Skeletal muscle tissue (tissue), 4 donors: ENCODE measurements around the gene KMT2E. TPM values are rescaled to one million over a fixed set of nuclear protein-coding genes. Genes with fewer than 3 reads are reported as not detected.

Experiments used
- H3K27ac ChIP-seq: one replicate; pipeline ENCODE4 v1.7.0; 2013; ENCODE audit warnings: mild to moderate bottlenecking, low read depth, low read length, inconsistent platforms
- H3K27me3 ChIP-seq, 3 donors: one replicate each; pipeline ENCODE4 v1.7.0; 2013; ENCODE audit warnings: low read length in 3 of 3; ENCODE audit not compliant: control insufficient read depth in 3 of 3, insufficient read depth in 3 of 3
- H3K36me3 ChIP-seq, 3 donors: one replicate each; pipeline ENCODE4 v1.7.0; 2013; ENCODE audit warnings: low read length in 3 of 3; ENCODE audit not compliant: control insufficient read depth in 3 of 3, insufficient read depth in 3 of 3
- H3K4me1 ChIP-seq, 3 donors: one replicate each; pipeline ENCODE4 v1.7.0; 2013; ENCODE audit warnings: low read length in 3 of 3, mild to moderate bottlenecking in 3 of 3; ENCODE audit not compliant: control insufficient read depth in 3 of 3, insufficient read depth in 3 of 3
- H3K4me3 ChIP-seq, 3 donors: one replicate each; pipeline ENCODE4 v1.7.0; 2013; ENCODE audit warnings: low read length in 3 of 3
- H3K9ac ChIP-seq, 3 donors: one replicate each; pipeline ENCODE4 v1.7.0; 2013; ENCODE audit warnings: low read length in 3 of 3, mild to moderate bottlenecking in 3 of 3, moderate library complexity in 2 of 3, low read depth in 1 of 3
- H3K9me3 ChIP-seq, 3 donors: one replicate each; pipeline ENCODE4 v1.7.0; 2013; ENCODE audit warnings: low read length in 3 of 3; ENCODE audit not compliant: control insufficient read depth in 3 of 3
- total RNA-seq: library from RNA; depleted of rRNA; stranded (reverse); fragments of >200 nt; gene quantifications from one replicate; pipeline ENCODE4 v1.2.3, GENCODE V29; 2014
- donor health status: Osteomylitis.

Gene KMT2E
- total RNA-seq, 1 donor from 2014 or later = 59.0 TPM

DNA sequence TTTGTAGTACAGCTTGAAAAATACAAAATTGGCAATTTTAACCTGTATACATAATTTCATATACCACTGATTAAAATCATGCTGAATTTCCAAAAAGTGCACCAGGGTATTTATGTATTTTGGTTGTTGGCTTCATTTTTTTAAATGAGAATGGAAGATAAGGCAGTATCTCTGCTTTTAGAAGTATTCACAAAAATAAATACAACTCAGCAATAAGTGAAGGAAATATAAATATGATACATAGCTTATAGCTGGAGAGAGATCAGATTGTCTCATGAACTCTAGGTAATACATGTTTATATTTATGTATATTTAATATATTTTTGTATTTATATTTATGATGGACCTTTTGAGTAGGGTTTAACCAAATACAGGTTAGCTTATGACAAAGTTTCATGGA lies 81.0 kb downstream of the KMT2E start:
- peaks cover 0 to 10% (median 6%) of the 10 kb centered on the region in 3 donors for H3K4me1 ChIP-seq
- no peaks in the 10 kb centered on the region for H3K9me3 ChIP-seq
- H3K36me3 ChIP-seq = peaks cover 9 to 25% (median 19%) of the 10 kb centered on the region in 3 donors
- H3K4me3 ChIP-seq = no peak overlapping the region
- no peaks in the 10 kb centered on the region for H3K27me3 ChIP-seq
- H3K9ac ChIP-seq = no peak overlapping the region
- H3K27ac ChIP-seq = no peak overlapping the region

DNA sequence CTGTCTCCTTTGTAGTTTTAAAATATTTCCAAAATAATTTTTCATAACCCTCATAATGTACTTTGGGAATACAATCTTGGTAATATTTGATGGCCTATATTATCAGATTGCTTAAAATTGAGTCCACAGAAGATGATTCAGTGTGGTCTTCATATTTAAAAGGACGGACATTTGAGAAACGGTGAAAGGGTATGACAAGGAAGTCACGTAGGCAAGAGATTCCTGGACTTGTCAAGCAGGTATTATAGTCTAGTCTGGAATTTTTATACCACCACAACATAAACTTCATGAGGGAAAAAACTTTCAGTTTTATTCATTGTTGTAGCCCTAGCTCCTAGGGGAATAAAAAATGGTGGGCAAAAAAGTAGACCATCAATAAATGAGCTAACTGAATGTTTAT lies 82.3 kb downstream of the KMT2E start:
- peak overlapping the region; percentile 78 for H3K27ac ChIP-seq
- H3K27me3 ChIP-seq = no peaks in the 10 kb centered on the region

DNA sequence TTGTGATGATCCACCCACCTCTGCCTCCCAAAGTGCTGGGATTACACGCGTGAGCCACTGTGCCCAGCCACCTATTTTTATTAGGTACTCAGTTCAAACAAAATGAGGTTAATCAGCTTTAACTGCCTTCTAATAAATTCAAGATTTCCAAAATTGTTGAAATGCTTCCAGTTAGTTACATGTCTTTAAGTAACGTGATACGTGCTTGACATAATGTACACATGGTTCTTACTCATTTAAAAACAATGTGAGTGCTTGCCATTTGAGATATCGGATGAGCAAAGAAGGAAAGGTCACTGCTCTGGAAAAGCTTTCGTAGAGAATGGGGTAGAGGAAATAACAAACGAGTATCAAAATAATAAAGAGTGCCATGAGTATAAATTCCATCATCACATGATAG lies 83.6 kb downstream of the KMT2E start:
- no peaks in the 10 kb centered on the region for H3K9me3 ChIP-seq
- no peaks in the 10 kb centered on the region for H3K27me3 ChIP-seq
- peaks cover 0 to 10% (median 6%) of the 10 kb centered on the region in 3 donors for H3K4me1 ChIP-seq
- H3K4me3 ChIP-seq = no peak overlapping the region
- peaks cover 4 to 19% (median 19%) of the 10 kb centered on the region in 3 donors for H3K36me3 ChIP-seq
- peak overlapping the region; percentile 78 for H3K27ac ChIP-seq
- no peak overlapping the region for H3K9ac ChIP-seq

More for the DNA sequence above, 82.3 kb downstream of the KMT2E start:
- H3K9ac ChIP-seq = no peak overlapping the region
- no peak overlapping the region for H3K4me3 ChIP-seq
- H3K36me3 ChIP-seq = peaks cover 7 to 27% (median 23%) of the 10 kb centered on the region in 3 donors
- H3K4me1 ChIP-seq = peaks cover 0 to 10% (median 6%) of the 10 kb centered on the region in 3 donors
- no peaks in the 10 kb centered on the region for H3K9me3 ChIP-seq

- H3K9me3 ChIP-seq = no peaks in the 10 kb centered on the region
- H3K27ac ChIP-seq = peak overlapping the region; percentile 78
- no peaks in the 10 kb centered on the region for H3K27me3 ChIP-seq
- no peak overlapping the region for H3K9ac ChIP-seq
- H3K4me1 ChIP-seq = peaks cover 0 to 10% (median 6%) of the 10 kb centered on the region in 3 donors
- H3K36me3 ChIP-seq = peaks cover 0 to 18% (median 14%) of the 10 kb centered on the region in 3 donors
- no peak overlapping the region for H3K4me3 ChIP-seq
Measured at GRCh38 chr7:105098863-105099515, 85.0 kb downstream of the KMT2E start.

DNA sequence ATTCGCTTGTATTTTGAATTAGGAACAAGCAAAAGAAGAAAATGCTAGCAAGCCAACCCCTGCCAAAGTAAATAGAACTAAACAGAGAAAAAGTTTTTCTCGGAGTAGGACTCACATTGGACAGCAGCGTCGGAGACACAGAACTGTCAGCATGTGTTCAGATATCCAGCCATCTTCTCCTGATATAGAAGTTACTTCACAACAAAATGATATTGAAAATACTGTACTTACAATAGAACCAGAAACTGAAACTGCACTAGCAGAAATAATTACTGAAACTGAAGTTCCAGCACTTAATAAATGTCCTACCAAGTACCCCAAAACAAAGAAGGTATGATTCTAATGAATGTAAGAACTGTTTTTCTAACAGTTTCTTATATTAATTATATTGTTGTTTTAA lies 87.9 kb downstream of the KMT2E start:
- H3K36me3 ChIP-seq = peaks cover 12 to 39% (median 37%) of the 10 kb centered on the region in 3 donors
- H3K27me3 ChIP-seq = no peaks in the 10 kb centered on the region
- no peaks in the 10 kb centered on the region for H3K9me3 ChIP-seq
- no peak overlapping the region for H3K27ac ChIP-seq
- peaks cover 0 to 10% (median 6%) of the 10 kb centered on the region in 3 donors for H3K4me1 ChIP-seq
- H3K9ac ChIP-seq = no peak overlapping the region
- no peak overlapping the region for H3K4me3 ChIP-seq

GRCh38 chr7:105102557-105103352 lies 88.8 kb downstream of the KMT2E start:
- H3K27me3 ChIP-seq = no peaks in the 10 kb centered on the region
- no peak overlapping the region for H3K27ac ChIP-seq
- no peak overlapping the region for H3K9ac ChIP-seq
- peaks cover 0 to 6% (median 6%) of the 10 kb centered on the region in 3 donors for H3K4me1 ChIP-seq
- H3K36me3 ChIP-seq = peaks cover 16 to 47% (median 44%) of the 10 kb centered on the region in 3 donors
- no peaks in the 10 kb centered on the region for H3K9me3 ChIP-seq
- H3K4me3 ChIP-seq = no peak overlapping the region

DNA sequence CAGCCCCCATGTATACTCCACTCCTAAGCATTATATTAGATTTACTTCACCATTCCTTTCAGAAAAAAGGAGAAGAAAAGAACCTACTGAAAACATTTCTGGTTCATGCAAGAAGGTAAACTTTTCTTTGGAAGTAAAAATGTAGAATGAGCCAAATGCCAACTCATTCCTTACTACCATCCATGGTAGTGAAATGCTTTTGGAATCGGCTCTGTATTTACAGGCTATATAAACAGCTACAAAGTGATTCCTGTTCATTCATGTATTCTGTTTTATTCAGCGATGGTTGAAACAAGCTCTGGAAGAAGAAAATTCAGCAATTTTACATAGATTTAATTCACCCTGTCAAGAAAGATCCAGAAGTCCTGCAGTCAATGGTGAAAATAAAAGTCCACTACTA lies 91.6 kb downstream of the KMT2E start:
- H3K36me3 ChIP-seq = peaks cover 30 to 63% (median 59%) of the 10 kb centered on the region in 3 donors
- no peaks in the 10 kb centered on the region for H3K27me3 ChIP-seq
- H3K4me3 ChIP-seq = no peak overlapping the region
- no peaks in the 10 kb centered on the region for H3K9me3 ChIP-seq
- no peaks in the 10 kb centered on the region for H3K4me1 ChIP-seq
- no peak overlapping the region for H3K9ac ChIP-seq
- no peak overlapping the region for H3K27ac ChIP-seq

DNA sequence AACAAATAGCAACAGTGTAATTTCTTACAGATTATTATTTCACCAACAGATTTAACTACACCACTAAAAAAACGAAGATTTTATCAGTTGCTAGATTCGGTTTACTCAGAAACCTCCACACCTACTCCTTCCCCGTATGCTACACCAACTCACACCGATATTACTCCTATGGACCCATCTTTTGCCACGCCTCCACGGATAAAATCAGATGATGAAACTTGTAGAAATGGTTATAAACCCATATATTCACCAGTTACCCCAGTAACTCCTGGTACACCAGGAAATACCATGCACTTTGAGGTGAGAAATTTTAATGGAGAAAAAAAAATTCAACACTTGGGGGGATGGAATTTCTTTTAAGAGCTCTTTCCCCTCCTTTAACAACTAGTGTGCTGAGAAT lies 92.5 kb downstream of the KMT2E start:
- H3K36me3 ChIP-seq = peaks cover 34 to 69% (median 67%) of the 10 kb centered on the region in 3 donors
- H3K4me1 ChIP-seq = no peaks in the 10 kb centered on the region
- no peak overlapping the region for H3K27ac ChIP-seq
- H3K4me3 ChIP-seq = no peak overlapping the region
- H3K9me3 ChIP-seq = no peaks in the 10 kb centered on the region
- H3K27me3 ChIP-seq = no peaks in the 10 kb centered on the region
- H3K9ac ChIP-seq = no peak overlapping the region

DNA sequence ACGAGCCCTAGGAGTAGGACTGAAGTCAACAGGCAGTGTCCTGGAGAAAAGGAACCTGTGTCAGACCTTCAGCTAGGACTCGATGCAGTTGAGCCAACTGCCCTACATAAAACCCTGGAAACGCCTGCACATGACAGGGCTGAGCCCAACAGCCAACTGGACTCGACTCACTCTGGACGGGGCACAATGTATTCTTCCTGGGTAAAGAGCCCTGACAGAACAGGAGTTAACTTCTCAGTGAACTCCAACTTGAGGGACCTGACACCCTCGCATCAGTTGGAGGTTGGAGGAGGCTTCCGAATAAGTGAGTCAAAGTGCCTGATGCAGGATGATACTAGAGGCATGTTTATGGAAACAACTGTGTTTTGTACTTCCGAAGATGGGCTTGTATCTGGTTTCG lies 93.5 kb downstream of the KMT2E start:
- no peaks in the 10 kb centered on the region for H3K27me3 ChIP-seq
- H3K27ac ChIP-seq = no peak overlapping the region
- H3K4me1 ChIP-seq = no peaks in the 10 kb centered on the region
- H3K9ac ChIP-seq = no peak overlapping the region
- no peaks in the 10 kb centered on the region for H3K9me3 ChIP-seq
- H3K4me3 ChIP-seq = no peak overlapping the region
- peaks cover 41 to 75% (median 74%) of the 10 kb centered on the region in 3 donors for H3K36me3 ChIP-seq
